Measurements from ENCODE around the gene ATAT1.

DNA sequence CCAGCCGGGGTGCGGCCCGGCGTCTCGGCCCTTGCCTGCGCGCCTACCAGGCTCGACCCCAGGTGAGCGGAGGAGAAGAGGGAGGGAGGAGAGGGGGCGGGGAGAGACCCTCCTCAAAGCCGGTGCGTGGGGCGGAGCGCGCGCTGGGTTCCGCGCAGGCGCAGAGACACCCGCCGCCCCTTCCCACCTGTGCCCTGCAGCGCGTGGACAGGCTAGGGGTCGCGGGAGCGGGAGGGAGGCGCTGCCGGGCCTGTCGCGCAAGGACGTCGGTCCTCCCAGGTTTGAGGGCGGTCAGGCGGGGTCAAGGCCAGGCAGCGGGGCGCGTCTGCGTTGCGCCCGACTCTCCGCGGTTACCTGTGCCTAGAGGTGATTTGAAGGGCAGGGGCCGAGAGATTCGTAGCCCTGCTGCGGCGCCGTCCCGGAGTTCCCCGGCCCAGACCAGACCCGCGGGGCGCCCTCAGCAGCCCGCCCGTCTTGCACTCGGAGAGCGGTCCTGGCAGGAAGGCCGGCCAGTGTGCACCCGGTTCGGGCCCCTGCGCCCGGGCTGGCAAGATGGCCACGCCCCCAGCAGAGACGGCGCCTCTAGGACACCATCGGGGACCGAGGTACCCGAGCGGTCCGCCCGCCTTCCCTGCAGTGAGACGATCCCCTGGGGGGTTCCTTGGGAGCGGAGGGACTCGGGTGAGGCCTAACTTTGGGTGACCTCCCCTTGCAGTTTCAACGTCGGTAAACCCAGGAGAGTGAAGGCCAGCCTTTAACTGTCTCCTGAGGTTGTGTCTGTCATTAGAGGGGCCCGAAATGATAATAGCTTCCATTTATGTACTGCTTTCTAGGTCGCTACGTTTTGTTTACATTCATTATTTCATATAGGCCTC is 20.8 kb downstream of the ATAT1 start:
- TF ChIP-seq GATA2 (IDR thresholded peaks at IDR 0.05; ENCODE audit: low read depth, low read length) (no peak), GATA3 (IDR thresholded peaks at IDR 0.05; ENCODE audit: low read depth, low read length) (no peak)

Measured in SH-SY5Y (cell line).